Neutrophil (primary cell): ENCODE measurements around the gene ZSCAN30.

Experiments
- H3K27ac ChIP-seq: fragments of 200-600 bp; sonication (generic); 2 replicates; pipeline ENCODE4 v1.5.1; 2016; ENCODE audit warnings: mild to moderate bottlenecking, moderate library complexity
- H3K27me3 ChIP-seq: fragments of 200-600 bp; sonication (generic); 2 replicates; pipeline ENCODE4 v1.6.0; 2016; ENCODE audit warnings: mild to moderate bottlenecking
- H3K36me3 ChIP-seq: fragments of 200-600 bp; sonication (generic); 2 replicates; pipeline ENCODE4 v1.5.1; 2017
- H3K4me1 ChIP-seq, 2 experiments: fragments of 200-600 bp in 1 of 2; sonication (generic) in 1 of 2; 1 replicate in 1 of 2; 2 replicates in 1 of 2; pipeline versions ENCODE4 v1.5.1 to v1.6.1; 2013 to 2016; ENCODE audit warnings: low read depth in 1 of 2, low read length in 1 of 2, mild to moderate bottlenecking in 1 of 2, moderate library complexity in 1 of 2; ENCODE audit not compliant: control insufficient read depth in 1 of 2, insufficient read depth in 1 of 2
- H3K4me3 ChIP-seq, 2 experiments: fragments of 200-600 bp in 1 of 2; sonication (generic) in 1 of 2; 1 replicate in 1 of 2; 2 replicates in 1 of 2; pipeline ENCODE4 v1.5.1; 2013 to 2016; ENCODE audit warnings: low read depth in 1 of 2, low read length in 1 of 2, mild to moderate bottlenecking in 1 of 2, moderate library complexity in 1 of 2
- H3K9me3 ChIP-seq: fragments of 200-600 bp; sonication (generic); 2 replicates; pipeline ENCODE4 v1.5.1; 2016
- CTCF ChIP-seq: fragments of 200-600 bp; sonication (generic); IDR thresholded peaks from 2 replicates; pipeline ENCODE4 v1.5.1; 2016; ENCODE audit warnings: antibody characterized with exemption

The ZSCAN30 gene

GRCh38 chr18:35245719-35246317 is 44.2 kb downstream of the ZSCAN30 start:
- peaks cover 35 to 37% of the 10 kb centered on the region in 2 experiments for H3K4me1 ChIP-seq
- no peaks in the 10 kb centered on the region for H3K9me3 ChIP-seq
- peak overlapping the region; percentile 88 for H3K27ac ChIP-seq
- H3K27me3 ChIP-seq: no peaks in the 10 kb centered on the region
- no peak overlapping the region for H3K4me3 ChIP-seq
- H3K36me3 ChIP-seq: peaks cover 58% of the 10 kb centered on the region
- no peak for TF ChIP-seq CTCF

GRCh38 chr18:35244671-35245070 is 45.4 kb downstream of the ZSCAN30 start:
- Histone ChIP-seq H3K4me3 (no peak overlapping the region), H3K4me1 (peaks cover 40 to 41% of the 10 kb centered on the region in 2 experiments), H3K27me3 (no peaks in the 10 kb centered on the region), H3K36me3 (peaks cover 50% of the 10 kb centered on the region), H3K9me3 (no peaks in the 10 kb centered on the region), H3K27ac (no peak overlapping the region)
- no peak for TF ChIP-seq CTCF

- no peak for TF ChIP-seq CTCF
- H3K4me1 ChIP-seq: peaks cover 27 to 29% of the 10 kb centered on the region in 2 experiments
- H3K36me3 ChIP-seq: peaks cover 39% of the 10 kb centered on the region
- no peak overlapping the region for H3K4me3 ChIP-seq
- no peak overlapping the region for H3K27ac ChIP-seq
- no peaks in the 10 kb centered on the region for H3K9me3 ChIP-seq
- H3K27me3 ChIP-seq: no peaks in the 10 kb centered on the region
Measured at GRCh38 chr18:35242426-35242825, 47.6 kb downstream of the ZSCAN30 start.

GRCh38 chr18:35241448-35241804 is 48.6 kb downstream of the ZSCAN30 start:
- no peak for TF ChIP-seq CTCF
- no peaks in the 10 kb centered on the region for H3K27me3 ChIP-seq
- peaks cover 39% of the 10 kb centered on the region for H3K36me3 ChIP-seq
- no peaks in the 10 kb centered on the region for H3K9me3 ChIP-seq
- H3K27ac ChIP-seq: peak overlapping the region; percentile 91
- peak overlapping the region; percentile 71 to 78 for H3K4me3 ChIP-seq
- H3K4me1 ChIP-seq: peaks cover 17 to 19% of the 10 kb centered on the region in 2 experiments

- H3K27me3 ChIP-seq: no peaks in the 10 kb centered on the region
- H3K36me3 ChIP-seq: peaks cover 36% of the 10 kb centered on the region
- peaks cover 14 to 15% of the 10 kb centered on the region in 2 experiments for H3K4me1 ChIP-seq
- H3K4me3 ChIP-seq: peak within 1 kb of the TSS; percentile 71 to 78
- no peaks in the 10 kb centered on the region for H3K9me3 ChIP-seq
- TF ChIP-seq CTCF: peak; percentile 51
- peak within 1 kb of the TSS; percentile 91 for H3K27ac ChIP-seq
Measured at GRCh38 chr18:35240664-35241447, 49.2 kb downstream of the ZSCAN30 start, which contains the start of gene ZNF397. TSS of gene ZNF397 (plus strand) at chr18:35241034. CDS start at chr18:35242471, 1,437 bp downstream.
